Neural progenitor cell (in vitro differentiated cells): ENCODE measurements around the gene ZNF653.

ENCODE experiments used
- CTCF ChIP-seq: fragments of 200-600 bp; sonication (generic); IDR thresholded peaks from 2 replicates; pipeline ENCODE4 v1.5.1; 2017; ENCODE audit warnings: antibody characterized with exemption, mild to moderate bottlenecking
- EZH2 ChIP-seq: fragments of 200-600 bp; sonication (generic); IDR thresholded peaks from 2 replicates; pipeline ENCODE4 v1.6.1; 2017; ENCODE audit warnings: antibody characterized with exemption, mild to moderate bottlenecking, moderate library complexity
- EZH2phosphoT487 ChIP-seq: fragments of 200-600 bp; sonication (generic); IDR thresholded peaks from 2 replicates; pipeline ENCODE4 v1.6.1; 2017; ENCODE audit warnings: antibody characterized with exemption

DNA sequence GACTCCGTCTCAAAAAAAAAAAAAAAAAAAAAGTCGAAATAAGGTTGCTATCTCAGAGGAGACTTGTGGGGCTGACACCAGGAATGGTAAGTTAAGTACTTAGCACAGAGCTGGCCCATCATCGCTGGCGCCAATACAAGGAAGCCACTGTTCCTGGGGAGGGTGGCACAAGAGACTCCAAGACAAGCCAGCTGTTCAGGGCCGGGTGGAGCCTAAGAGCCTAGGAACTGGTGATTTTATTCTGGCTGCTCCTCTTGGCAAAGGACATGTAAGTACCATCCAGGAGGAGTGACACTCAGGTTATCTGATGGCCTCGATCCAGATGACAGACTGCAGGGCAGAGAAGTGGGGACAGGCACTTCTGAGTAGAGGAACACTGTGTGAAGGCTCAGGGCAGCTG is 49.6 kb upstream of the ZNF653 start:
- TF ChIP-seq EZH2 = no peak
- TF ChIP-seq CTCF = no peak
- no peak for TF ChIP-seq EZH2phosphoT487
